HepG2 (cell line): Measurements from ENCODE around the gene PRPF38B. TPM values are rescaled to one million over a fixed set of nuclear protein-coding genes. Genes with fewer than 3 reads are reported as not detected.
A peak's percentile ranks its signal among the peaks of the same experiment; 100 is the strongest.
"Not testable (repeated sequence)": the region's sequence is repeated elsewhere in the genome, so short reads cannot be mapped to it uniquely, and the experiment has no call there.

Experiments used
- ATAC-seq: fragments of 200-7000 bp; cut with Tn5 transposase; 3 replicates; pipeline ENCODE4 v1.9.1; 2020; ENCODE audit warnings: mild to moderate bottlenecking, moderate library complexity
- BruUV-seq: library from RNA; stranded (reverse); fragments of 400-500 nt; replicated peaks from 2 replicates; lab custom pipeline; 2021; lab: Mats Ljungman, UMichigan
- CTCF ChIA-PET: fragments of 300-600 bp; formaldehyde crosslinking; extraction: SDS; loops from one replicate; lab custom pipeline; 2021; ENCODE audit warnings: low total read pairs, inconsistent platforms, low intra/inter-chr PET ratio; lab: Yijun Ruan, JAX
- POLR2A ChIA-PET: fragments of 350-600 bp; sonication (Branson Sonifier 250); formaldehyde crosslinking; loops from one replicate; lab custom pipeline; 2020; ENCODE audit warnings: antibody characterized with exemption, inconsistent platforms; lab: Yijun Ruan, JAX
- DNase-seq: peaks from one replicate; pipeline ENCODE4 v3.0.0-alpha.2; 2015; ENCODE audit warnings: low spot score
- FAIRE-seq: peaks from 3 replicates; lab custom pipeline; 2011; peaks lifted over from hg19 to GRCh38; lab: Jason Lieb, UNC
- H2AFZ ChIP-seq: one replicate; pipeline ENCODE4 v1.6.1; 2011; ENCODE audit warnings: low read length, inconsistent platforms
- H3K27ac ChIP-seq: fragments of 300-600 bp; 3 replicates; pipeline ENCODE4 v1.8.0; 2011; ENCODE audit warnings: mixed run types, mild to moderate bottlenecking, mixed read lengths, low read length, inconsistent platforms; ENCODE audit not compliant: insufficient read depth; ENCODE audit errors: extremely low read length
- H3K27me3 ChIP-seq, 2 experiments: fragments of 200-600 bp in 1 of 2; 2 replicates in 1 of 2; 3 replicates in 1 of 2; pipeline versions ENCODE4 v1.6.0 to v1.8.0; 2011; ENCODE audit warnings: low read length in 2 of 2, mild to moderate bottlenecking in 2 of 2, moderate library complexity in 2 of 2, inconsistent platforms in 1 of 2; ENCODE audit not compliant: insufficient read depth in 2 of 2, control insufficient read depth in 1 of 2
- H3K36me3 ChIP-seq, 2 experiments: fragments of 200-600 bp in 1 of 2; replicated peaks in 1 of 2; 2 replicates in 1 of 2; 3 replicates in 1 of 2; pipeline versions ENCODE4 v1.5.1 to v1.8.0; 2011; ENCODE audit warnings: low read length in 2 of 2, inconsistent platforms in 1 of 2; ENCODE audit not compliant: insufficient read depth in 2 of 2, control insufficient read depth in 1 of 2
- H3K4me1 ChIP-seq: 2 replicates; pipeline ENCODE4 v1.5.1; 2012; ENCODE audit warnings: low read length, inconsistent platforms; ENCODE audit not compliant: insufficient read depth
- H3K4me2 ChIP-seq: 2 replicates; pipeline ENCODE4 v1.6.0; 2011; ENCODE audit warnings: low read depth, low read length, inconsistent platforms
- H3K4me3 ChIP-seq, 3 experiments: fragments of 200-600 bp in 1 of 3; sonication (generic), shearing (Covaris generic) in 1 of 3; replicated peaks in 1 of 3; 2 replicates each; pipeline ENCODE4 v1.5.1; 2011 to 2016; ENCODE audit warnings: low read length in 3 of 3, inconsistent platforms in 2 of 3, low read depth in 2 of 3, mild to moderate bottlenecking in 2 of 3, control low read depth in 1 of 3, mixed read lengths in 1 of 3; ENCODE audit not compliant: insufficient read depth in 1 of 3
- H3K79me2 ChIP-seq: one replicate; pipeline ENCODE4 v1.6.1; 2011; ENCODE audit warnings: low read length, inconsistent platforms; ENCODE audit not compliant: insufficient read depth
- H3K9ac ChIP-seq: 2 replicates; pipeline ENCODE4 v1.6.0; 2011; ENCODE audit warnings: mild to moderate bottlenecking, low read depth, low read length, inconsistent platforms; ENCODE audit not compliant: insufficient read depth
- H3K9me3 ChIP-seq: 2 replicates; pipeline ENCODE4 v1.5.1; 2012; ENCODE audit warnings: mild to moderate bottlenecking, low read length
- H4K20me1 ChIP-seq: 2 replicates; pipeline ENCODE4 v1.6.0; 2011; ENCODE audit warnings: inconsistent platforms, mild to moderate bottlenecking, low read length, moderate library complexity; ENCODE audit not compliant: insufficient read depth
- POLR2A ChIP-seq, 2 experiments: IDR thresholded peaks; 2 replicates each; pipeline ENCODE4 v1.6.1; 2011; ENCODE audit warnings: low read depth in 2 of 2, low read length in 2 of 2, mild to moderate bottlenecking in 1 of 2, moderate library complexity in 1 of 2; ENCODE audit not compliant: insufficient read depth in 1 of 2
- RBM22 ChIP-seq: fragments of 200-400 bp; formaldehyde crosslinking; optimal IDR thresholded peaks from 2 replicates; pipeline ENCODE3; 2017; ENCODE audit warnings: mild to moderate bottlenecking, low read length, moderate library complexity
- SSRP1 ChIP-seq: IDR thresholded peaks from 2 replicates; pipeline ENCODE4 v1.6.1; 2016; ENCODE audit warnings: control low read depth
- ZNF121 ChIP-seq: sonication (generic); formaldehyde crosslinking; IDR thresholded peaks from 2 replicates; pipeline ENCODE4 v1.5.0; 2020; ENCODE audit warnings: mild to moderate bottlenecking, missing genetic modification reagents
- ZNF460 ChIP-seq: sonication (generic); formaldehyde crosslinking; IDR thresholded peaks from 2 replicates; pipeline ENCODE4 v1.5.1; 2020; ENCODE audit warnings: missing genetic modification reagents, mild to moderate bottlenecking, borderline replicate concordance
- WGBS: methylation state at CpG from one replicate; pipeline ENCODE4 v1.1.6; 2017; ENCODE audit warnings: low lambda C conversion rate; 5-methylcytosine and 5-hydroxymethylcytosine counted together
- in situ Hi-C: cut with HindIII; loops from 2 replicates; pipeline ENCODE4 v1.10.0; 2017; ENCODE audit warnings: low pct_unique_long_range_greater_than_20kb; ENCODE audit not compliant: extremely low pct_ligation_motif_present
- intact Hi-C: fragments of 100-400 bp; cut with micrococcal nuclease; formaldehyde crosslinking; loops from one replicate; pipeline ENCODE4 v1.10.0; 2022; ENCODE audit not compliant: unreplicated experiment
- polyA plus RNA-seq, 8 experiments: library from polyadenylated mRNA; depleted of rRNA in 3 of 8; stranded (reverse) in 7 of 8; unstranded in 1 of 8; fragments of >200 nt; fragmentation: Illumina TruSeq in 4 of 8; extraction: Trizol in 4 of 8; gene quantifications; 2 replicates each; pipeline versions ENCODE4 v1.2.1 to v1.2.3, GENCODE V29; 2011 to 2016; ENCODE audit warnings: low read depth in 4 of 8, missing spikeins in 1 of 8, mixed read lengths in 1 of 8; ENCODE audit not compliant: insufficient read depth in 1 of 8
- total RNA-seq, 5 experiments: library from RNA; depleted of rRNA; stranded (reverse); fragments of >200 nt; fragmentation: Illumina TruSeq; extraction: Trizol; gene quantifications; 2 replicates each; pipeline ENCODE4 v1.2.3, GENCODE V29; 2016; ENCODE audit warnings: low read depth in 1 of 5
- TF ChIP-seq, protein P1 (sequence below): sonication (generic); formaldehyde crosslinking; IDR thresholded peaks from 2 replicates; pipeline ENCODE4 v1.5.0; 2020; ENCODE audit warnings: mild to moderate bottlenecking, missing genetic modification reagents

The PRPF38B gene
- total and polyA plus RNA-seq, 2 of the 13 experiments (the other 11 are each of a cell fraction or from before 2014, with no cell fraction given): 25.7 to 29.7 TPM

- H2AFZ ChIP-seq, H3K27ac ChIP-seq, ATAC-seq, H3K4me2 ChIP-seq, H3K4me3 ChIP-seq, BruUV-seq, H3K27me3 ChIP-seq, H4K20me1 ChIP-seq, H3K79me2 ChIP-seq, DNase-seq, intact Hi-C loops, H3K9me3 ChIP-seq, in situ Hi-C loops, H3K4me1 ChIP-seq, FAIRE-seq, H3K9ac ChIP-seq, CTCF ChIA-PET: not testable (repeated sequence)
- WGBS: 96% methylated on average over 6 of the region's 6 CpGs
- TF ChIP-seq POLR2A (IDR thresholded peaks at IDR 0.05; ENCODE audit: insufficient read depth in 1 of 2, low read depth in 2 of 2, low read length in 2 of 2): peak in 1 of 2 experiments; percentile 30; a peak in 1 of 4 replicates
- TF ChIP-seq RBM22: peak; percentile 52
- peak; percentile 51; the same call in 1 of the 2 replicates for TF ChIP-seq ZNF460 (CRISPR knock-in tag)
- TF ChIP-seq, protein P1, sequence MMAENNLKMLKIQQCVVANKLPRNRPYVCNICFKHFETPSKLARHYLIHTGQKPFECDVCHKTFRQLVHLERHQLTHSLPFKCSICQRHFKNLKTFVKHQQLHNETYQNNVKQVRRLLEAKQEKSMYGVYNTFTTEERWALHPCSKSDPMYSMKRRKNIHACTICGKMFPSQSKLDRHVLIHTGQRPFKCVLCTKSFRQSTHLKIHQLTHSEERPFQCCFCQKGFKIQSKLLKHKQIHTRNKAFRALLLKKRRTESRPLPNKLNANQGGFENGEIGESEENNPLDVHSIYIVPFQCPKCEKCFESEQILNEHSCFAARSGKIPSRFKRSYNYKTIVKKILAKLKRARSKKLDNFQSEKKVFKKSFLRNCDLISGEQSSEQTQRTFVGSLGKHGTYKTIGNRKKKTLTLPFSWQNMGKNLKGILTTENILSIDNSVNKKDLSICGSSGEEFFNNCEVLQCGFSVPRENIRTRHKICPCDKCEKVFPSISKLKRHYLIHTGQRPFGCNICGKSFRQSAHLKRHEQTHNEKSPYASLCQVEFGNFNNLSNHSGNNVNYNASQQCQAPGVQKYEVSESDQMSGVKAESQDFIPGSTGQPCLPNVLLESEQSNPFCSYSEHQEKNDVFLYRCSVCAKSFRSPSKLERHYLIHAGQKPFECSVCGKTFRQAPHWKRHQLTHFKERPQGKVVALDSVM (CRISPR knock-in tag): peak; percentile 69
- 0 out of 2 replicates have a peak, but pooled peaks have one; percentile 44 for TF ChIP-seq SSRP1 (CRISPR knock-in tag)
- POLR2A ChIA-PET: interaction anchor here (0.8 kb wide), 1 partner anchor 10 kb away, joined by 3 read pairs; the partner anchor contains the start of gene PRPF38B
- H3K36me3 ChIP-seq: peaks cover 10 to 29% of the 10 kb centered on the region in 2 experiments
Measured at GRCh38 chr1:108702109-108702508, 10.0 kb downstream of the PRPF38B start.

DNA sequence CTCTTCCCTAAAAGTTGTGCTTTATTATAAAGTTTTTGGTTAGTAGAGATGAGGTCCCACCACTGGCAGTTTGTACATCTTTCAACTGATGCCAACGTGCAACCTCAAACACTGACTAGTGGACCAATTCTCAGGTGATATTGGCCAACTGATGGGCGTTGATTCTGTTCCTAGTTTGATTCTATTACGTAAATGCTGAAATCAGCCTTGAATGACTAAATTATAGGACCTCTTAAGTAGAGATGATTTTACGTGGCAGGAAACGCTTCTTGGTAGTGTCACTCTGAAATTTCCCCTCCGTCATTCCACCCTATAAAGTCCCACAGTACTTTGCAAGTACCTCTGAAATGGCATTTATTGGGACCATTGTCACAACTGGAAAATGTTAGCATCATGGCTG lies 11.8 kb downstream of the PRPF38B start:
- Histone ChIP-seq H3K79me2 (no peaks in the 10 kb centered on the region), H3K27me3 (no peaks in the 10 kb centered on the region; a peak in 2 of 5 replicates), H3K4me2 (no peak overlapping the region), H3K9ac (no peak overlapping the region), H3K27ac (no peak overlapping the region), H3K9me3 (no peaks in the 10 kb centered on the region), H2AFZ (no peak overlapping the region), H3K4me3 (no peak overlapping the region), H3K4me1 (no peaks in the 10 kb centered on the region), H3K36me3 (peaks cover 5 to 16% of the 10 kb centered on the region in 2 experiments; a peak in 4 of 5 replicates), H4K20me1 (no peaks in the 10 kb centered on the region)
- no TSS peak for BruUV-seq
- in situ Hi-C loops: no loop called here
- no peak for TF ChIP-seq ZNF121 (CRISPR knock-in tag)
- 90% methylated on average over 6 of the region's 6 CpGs for WGBS
- intact Hi-C loops: no loop called here
- FAIRE-seq: no peak
- ChIA-PET CTCF (no interaction called here), POLR2A (interaction anchor here (2.3 kb wide), 1 partner anchor 12 kb away, joined by 11 read pairs; the partner anchor contains the start of gene PRPF38B)
- ATAC-seq: no peak
- DNase-seq: no peak
